Medulla oblongata (tissue), 1 donor: Measurements from ENCODE around the gene TTLL10.

Experiments
- DNase-seq: peaks from one replicate; pipeline ENCODE4 v3.0.0-alpha.2; 2015; ENCODE audit errors: extremely low spot score

TTLL10 gene

DNA sequence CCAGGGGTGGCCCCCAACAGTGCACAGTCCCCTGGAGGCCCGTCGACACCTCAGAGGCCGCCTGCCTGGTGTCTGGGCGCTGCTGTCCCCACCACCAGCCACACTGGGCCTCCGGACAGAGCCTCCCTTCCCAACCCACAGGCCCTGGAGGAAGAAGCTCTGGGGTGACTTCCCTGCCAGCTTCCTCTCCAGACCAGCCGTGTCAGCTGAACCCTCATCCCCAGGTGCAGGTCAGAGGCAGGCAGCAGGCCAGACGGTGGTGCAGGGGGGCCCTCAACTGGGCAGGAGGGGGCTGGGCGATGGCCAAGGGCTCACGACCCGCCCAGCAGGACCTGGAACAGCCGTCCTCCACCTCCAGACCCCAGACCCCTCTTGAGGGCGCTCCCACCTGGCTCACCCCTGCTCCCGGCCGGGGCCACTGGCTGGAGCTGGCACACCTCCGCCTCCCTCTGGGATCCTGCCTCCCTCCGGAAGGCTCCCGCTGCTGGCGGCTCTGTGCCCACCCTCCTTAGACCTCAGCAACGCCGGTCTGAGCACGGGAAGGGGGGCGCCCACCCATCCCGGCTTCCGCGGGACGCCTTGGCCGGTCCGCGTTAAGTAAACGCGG is 32.2 kb downstream of the TTLL10 start:
- DNase-seq, result no peak

DNA sequence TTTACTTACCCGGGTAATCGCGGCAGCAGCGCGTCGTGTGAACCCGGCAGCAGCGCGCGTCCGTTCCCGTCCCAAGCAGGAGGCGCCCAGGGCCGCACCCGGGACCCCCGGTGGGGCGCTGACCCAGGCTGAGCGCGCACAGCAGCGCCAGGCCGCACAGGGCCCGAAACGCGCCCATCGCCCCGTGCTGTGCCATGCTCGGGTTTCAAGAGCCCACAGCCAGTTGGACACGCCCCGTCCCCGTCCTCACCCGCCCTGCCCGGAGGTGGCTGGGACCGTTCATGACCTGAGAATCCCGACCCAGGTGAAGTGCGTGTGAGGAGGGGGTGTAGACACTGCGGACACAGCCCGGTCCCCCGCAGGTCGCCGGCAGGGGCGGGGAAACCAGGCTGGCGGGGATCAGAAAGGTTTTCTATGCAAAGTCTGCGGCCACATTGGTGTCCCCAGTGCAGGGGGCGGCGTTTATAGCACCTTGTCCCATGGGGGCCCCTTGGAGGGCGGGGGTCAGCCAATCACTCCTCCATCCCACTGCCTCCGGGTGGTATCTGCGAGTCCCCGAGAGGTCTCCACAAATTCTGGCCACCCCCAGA is 32.8 kb downstream of the TTLL10 start, which contains the start of gene TNFRSF18:
Gene TNFRSF18, minus strand, starts transcription at position 217 of the 590 bp plus-strand sequence. Its CDS starts 21 bp downstream, at position 196.
- no peak for DNase-seq

DNA sequence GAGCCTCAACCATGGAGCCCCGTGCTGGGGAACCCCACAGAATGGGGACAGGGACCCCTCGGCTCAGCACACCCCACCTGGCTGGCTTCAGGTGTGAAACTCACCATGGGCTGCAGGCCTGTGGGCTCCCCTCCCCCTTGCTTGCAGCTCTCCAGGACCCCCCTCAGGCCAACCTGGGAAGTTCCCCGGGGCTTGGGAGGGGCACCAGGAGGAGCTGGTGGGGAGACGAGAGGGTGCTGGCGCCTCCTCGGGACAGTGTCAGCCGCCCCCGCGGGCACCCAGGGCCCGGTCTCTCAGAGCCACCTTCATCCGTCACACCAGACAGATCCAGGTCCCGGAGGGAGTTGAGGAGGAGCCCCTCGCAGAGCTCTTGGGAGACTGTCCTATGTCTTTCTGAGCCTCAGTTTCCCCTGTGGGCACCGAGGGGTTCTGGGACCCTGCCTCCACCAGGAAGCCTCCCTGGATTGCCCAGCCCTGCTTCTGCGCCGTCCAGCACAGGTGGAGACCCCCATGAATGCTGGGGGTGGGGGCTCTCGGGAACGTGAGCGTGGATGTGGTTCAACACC is 33.4 kb downstream of the TTLL10 start:
- no peak for DNase-seq

DNA sequence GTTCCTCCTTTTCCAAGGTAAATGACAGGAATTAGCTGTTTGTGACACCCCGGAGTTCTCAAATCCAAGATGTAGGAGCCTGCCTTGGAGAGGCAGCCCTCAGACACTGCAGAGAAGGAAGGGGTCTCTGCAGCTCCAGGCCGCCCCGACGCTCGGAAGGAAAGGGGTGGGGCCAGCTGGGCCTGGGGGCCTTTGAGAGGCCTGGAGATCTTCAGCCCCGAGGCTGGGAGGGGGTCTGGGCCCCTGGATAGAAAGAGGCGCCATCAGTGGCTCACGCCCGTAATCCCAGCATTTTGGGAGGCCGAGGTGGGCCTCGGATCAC is 33.9 kb downstream of the TTLL10 start:
- no peak for DNase-seq

DNA sequence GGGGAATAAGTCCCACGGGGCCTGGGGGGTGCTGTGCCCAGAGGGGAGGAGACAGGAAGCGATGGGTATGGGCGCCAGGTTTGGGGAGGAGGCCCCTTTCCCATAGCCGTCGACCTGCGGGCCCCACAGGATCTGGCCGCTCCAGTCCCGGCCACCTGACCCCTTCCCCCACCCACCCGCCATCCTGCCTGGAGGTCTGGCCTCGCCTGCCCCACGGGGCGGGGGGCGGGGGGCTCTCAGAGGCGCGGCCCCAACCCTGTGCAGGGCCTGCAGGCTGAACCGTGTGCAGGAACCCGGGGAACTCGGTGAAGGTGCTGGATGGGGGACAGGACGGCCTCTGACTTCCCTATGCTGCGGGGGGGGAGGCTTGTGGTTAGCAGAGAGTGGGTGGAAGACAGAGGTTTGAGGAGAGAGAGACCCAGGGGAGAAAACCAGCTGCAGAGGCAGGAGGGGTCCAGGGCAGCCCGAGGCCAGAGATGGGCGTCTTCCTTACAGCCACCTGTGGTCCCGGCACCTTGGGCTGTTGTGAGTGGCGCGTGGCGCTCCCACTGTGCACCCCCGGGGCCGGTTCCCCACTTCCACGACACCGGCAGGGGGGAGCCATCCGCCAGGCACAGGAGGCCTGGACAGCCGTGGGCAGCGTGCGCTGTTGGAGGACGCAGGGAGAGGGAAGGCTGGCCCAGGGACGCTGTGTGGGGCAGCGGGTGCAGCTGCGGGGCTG is 35.2 kb downstream of the TTLL10 start:
- DNase-seq, result no peak

DNA sequence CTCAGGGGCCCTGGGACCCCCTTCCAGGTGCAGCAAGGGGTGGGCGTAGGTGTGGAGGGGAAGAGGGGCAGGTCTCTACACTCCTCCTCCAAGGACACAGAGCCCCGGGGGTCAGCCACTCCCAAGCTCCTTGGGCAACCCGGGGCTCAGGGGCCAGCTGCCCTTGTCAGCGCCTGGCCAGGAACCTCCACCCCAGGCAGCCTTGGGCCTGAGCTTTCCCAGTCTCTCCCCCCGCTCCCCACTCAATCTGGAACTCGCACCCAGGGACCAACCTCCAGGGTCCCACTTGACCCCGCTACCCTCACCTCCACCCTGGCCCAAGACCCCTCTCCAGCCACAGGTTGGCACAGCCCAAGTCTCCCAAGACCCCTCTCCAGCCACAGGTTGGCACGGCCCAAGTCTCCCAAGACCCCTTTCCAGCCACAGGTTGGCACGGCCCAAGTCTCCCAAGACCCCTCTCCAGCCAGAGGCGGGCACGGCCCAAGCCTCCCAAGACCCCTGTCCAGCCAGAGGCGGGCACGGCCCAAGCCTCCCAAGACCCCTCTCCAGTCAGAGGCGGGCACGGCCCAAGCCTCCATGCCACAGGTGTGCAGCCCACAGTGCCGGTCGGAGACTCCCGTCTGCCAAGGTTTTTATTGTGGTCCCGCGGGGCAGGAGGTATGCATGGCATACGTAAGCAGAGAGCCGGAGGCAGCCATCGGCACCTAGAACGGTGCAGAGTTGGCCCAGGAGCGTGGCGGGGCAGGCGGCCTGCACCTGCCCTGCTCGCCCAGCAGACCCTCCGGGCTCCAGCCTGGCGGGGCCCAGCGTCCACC is 37.3 kb downstream of the TTLL10 start:
- no peak for DNase-seq

DNA sequence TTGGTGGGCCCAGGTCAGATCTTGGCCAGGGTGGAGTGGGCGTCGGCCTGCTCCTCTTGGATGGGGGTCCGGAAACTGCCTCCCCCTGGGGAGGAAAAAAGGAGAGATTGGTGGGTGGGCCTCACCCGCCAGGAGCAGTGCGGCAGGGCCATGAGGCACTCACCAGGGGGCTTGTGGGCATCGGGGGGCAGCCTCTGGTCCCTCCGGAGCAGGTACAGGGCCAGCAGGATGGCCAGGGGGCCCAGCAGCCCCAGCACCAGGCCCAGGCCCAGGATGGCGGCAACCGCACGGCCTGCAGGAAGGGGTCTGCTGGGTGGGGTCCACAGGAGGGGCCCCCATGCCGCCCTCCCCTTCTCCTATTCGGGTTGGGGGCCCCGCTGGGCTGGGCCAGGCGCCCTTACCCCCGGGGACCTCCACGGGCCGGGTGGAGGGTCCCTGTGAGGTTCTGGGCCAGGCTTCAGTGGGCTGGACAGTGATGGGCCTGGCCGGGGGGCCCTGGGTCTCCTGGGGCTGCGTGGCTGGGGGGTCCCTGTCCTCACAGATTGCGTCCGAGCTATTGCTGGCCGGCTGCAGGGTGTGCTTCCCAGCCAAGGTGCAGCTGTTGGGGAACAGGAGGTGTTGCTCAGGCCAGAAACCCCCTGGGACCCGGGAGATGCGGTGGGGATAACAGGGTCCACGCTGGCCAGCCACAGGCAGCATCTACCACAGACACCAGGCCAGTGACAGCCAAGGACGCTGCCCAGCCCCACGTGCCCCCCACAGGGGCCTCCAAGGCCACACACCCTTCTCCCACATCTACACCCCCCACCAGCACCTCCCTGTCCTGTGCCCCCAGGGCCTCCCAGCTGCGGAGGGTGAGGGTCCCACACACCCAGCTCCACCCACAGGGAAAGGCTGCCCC is 38.1 kb downstream of the TTLL10 start:
- DNase-seq, result no peak

DNA sequence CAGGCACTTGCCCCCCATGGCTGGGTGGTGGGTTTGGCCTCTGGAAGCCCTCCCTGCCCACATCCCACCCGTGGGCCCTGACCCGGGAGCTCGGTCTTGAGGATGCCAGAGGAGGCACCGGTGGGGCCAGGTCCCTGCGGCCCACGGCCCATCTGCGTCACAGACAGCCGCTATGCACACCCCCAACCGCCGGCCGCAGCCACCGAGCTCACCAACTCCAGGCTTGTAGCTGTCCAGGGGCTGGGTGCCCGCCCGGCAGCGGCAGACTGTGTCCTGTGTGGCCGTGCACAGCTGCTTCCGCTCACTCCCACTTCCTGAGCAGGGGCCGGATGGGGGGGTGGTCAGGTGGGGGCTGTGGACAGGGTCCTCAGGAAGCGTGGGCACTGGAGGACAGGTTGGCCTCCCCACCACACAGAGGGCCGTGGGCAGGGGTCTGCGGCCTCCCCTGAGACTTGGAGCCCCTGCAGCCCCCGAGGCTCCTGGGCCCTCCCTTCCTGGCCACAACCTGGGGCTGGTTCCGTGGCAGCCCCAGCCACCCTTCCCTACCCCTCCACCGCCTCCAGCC is 39.2 kb downstream of the TTLL10 start:
- no peak for DNase-seq

DNA sequence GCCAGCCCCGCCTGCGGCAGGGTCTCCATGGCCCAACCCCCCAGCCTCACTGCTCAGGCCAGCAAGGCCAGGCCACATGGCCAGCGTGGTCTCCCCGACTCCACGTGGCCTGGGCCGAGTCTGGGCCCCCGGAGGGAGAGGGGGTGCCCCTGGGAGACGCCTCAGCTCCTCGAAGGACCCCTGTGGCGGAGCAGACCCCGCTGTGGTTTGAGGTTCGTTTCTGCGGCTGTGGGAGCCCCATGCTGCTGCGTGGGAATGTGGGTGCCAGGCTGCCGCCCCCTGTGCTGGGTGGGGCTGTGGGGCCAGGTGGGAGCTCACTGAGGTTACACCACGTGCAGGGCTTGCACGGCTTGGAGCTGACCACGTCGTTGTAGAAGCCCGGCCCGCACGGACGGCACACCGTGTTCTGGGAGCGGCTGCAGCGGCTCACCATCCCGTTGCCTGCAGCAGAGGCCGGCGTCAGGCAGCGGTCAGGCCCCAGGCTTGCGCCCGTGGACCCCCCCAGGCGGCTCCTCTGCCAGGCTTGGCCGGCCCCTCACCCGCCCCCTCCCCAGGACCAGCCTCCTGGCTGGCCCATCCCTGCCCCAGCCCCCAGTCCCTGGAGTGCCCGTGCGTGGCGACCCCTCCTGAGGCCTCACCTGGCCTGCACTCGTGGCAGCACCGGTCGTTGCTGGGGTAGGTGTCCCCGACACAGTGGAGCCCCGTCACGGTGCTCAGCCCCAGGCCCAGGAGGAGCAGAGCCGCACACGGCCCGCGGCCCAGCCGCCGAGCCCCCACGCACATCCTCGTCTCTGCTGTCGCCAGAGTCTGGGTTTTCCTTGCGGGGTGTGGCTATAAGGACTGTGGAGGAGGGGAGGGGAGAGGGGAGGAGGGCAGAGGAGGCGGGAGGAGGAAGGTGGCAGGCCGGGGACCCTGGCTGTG is 39.9 kb downstream of the TTLL10 start, which contains the start of gene TNFRSF4:
Gene TNFRSF4, minus strand, starts transcription at position 809 of the 921 bp plus-strand sequence. Its CDS starts 26 bp downstream, at position 783.
- DNase-seq, result no peak

DNA sequence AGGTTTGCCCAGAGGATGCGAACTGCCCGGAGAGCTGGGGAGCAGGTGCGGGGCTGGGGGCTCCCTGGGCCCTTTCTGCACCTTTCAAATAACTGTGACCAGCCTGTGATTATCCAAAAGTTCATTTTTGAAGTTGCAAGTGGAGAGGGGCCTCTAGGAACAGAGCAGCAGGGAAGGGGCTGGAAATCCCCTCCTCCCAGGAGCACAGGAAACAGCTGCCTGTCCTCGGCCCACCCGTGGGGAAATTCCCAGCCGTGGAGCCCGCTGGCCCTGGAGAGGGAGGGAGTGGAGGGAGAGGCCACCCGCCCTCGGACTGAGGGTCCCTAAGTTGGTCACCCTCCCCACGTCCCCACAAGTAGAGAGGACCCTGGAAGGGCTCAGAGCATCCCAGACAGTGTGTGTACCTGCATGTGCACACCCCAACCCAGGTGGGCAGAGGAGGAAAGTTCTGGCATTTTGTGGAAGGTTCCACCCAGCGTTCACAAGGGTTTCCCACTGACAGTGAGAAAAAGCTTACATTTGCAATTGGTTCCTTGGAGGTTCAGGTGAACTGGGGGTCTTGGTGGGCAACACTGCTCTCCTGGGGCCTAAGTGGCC is 41.5 kb downstream of the TTLL10 start:
- no peak for DNase-seq

DNA sequence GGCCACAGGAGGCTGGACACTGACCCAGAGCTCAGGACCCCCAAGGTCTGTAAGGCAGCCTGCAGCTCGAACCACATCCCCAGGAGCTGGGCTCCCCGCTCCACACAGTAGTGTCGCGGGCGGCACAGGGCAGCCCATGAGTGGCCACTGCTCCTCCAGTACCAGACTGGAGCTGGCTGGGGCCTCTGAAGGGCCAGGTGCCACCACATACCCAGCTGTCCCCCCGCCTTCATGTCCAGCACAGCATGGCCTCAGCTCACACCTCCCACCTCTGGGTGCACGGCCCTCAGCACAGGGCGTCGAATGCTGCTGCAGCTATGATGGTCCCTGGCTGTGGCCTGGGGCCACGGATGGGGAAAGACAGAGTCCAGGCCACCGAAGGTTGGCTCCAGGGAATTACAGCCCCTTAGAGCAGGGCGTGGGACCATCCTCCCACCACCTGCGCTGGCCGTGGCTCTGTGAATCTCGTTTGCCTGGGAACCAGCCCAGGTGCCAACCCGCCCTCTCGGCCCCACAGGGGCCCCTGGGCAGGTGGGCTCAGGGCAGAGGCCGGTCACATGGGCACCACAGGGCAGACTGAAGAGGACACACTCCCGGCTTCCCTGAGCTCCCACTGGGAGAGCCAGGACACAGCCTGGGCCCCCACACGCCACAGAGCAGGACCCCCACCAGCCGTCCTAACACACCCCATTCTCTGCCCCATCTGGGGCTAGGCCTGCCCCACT is 42.4 kb downstream of the TTLL10 start:
- DNase-seq, result no peak

DNA sequence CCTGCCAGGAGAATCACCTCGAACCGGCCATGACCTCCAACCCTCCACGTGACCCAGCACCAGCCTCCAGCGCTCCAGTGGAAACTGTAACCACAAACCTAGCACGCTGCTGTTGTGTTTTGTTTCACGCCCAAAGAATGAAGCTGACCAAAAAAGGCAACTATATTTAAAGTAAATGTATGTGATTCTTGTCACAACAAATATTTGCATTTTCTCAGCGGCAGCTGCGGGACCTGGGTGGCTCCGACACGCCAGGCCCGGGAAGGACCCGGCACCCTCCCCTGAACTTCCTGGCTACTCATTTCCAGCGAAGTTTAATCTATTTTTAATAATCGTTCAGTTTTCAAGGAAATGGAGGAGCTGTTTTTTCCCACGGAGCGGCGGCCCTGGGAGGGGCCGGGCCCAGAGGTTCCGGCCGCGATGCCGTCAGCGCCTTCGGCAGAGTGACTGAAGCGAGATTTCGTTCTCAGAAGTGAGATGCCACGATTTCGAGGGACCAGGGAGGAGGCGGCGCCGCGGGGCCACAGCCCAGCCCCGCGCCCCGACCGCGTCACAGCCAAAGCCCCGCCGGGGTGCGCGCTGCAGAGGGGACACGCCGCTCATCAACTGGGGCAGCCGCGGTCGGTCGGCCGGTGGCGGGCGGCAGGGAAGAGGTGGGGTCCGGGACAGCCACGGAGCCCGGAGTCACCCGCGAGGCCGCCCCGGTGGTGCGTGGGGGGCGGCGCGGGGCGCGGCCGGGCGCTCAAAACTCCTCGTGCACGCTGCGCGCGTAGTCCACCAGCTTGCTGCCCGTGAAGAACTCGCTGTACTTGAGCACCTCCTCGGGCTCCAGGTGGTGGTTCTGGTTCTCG is 43.3 kb downstream of the TTLL10 start:
- no peak for DNase-seq

DNA sequence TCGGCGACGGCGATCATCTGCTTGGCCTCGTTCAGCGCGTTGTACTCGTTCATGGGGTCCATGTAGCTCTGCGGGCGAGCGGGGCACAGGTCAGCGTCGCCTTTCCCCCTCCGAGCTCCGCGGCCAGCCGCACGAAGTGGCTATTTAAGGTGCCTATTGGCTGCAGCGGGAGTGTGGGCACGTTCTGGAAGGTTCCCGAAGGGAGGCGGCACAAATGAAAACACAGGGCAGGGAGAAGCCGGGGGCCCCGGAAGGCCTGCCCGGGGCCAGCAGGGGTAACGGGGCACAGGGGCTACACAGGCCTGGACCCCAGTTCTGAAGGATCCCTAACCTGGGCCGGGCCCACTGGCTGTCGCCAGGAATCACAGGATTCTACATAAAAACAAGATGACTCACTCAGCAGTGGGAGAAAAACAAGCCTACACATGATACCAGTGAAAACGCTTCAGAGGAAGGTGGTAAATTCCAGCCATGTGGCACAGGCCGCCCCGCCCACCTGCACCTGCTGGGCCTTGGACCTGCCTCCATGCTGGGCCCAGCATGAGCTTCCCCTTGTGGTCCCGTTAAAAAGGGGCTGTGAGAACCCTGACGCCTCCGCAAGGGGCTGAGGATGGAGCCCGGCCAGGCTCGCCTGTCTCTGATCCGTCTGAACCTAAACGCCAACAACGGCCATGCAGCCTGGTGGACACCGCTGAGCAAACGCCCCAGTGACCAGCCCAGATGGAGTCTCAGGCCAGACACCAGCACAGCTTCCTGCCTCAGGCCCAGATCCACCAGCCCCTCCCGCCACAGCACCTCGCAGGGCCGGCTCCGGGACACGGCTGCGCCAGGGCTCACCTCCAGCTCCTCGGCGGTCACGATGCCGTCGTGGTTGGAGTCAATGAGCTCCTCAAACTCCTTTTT is 44.2 kb downstream of the TTLL10 start:
- DNase-seq, result no peak

DNA sequence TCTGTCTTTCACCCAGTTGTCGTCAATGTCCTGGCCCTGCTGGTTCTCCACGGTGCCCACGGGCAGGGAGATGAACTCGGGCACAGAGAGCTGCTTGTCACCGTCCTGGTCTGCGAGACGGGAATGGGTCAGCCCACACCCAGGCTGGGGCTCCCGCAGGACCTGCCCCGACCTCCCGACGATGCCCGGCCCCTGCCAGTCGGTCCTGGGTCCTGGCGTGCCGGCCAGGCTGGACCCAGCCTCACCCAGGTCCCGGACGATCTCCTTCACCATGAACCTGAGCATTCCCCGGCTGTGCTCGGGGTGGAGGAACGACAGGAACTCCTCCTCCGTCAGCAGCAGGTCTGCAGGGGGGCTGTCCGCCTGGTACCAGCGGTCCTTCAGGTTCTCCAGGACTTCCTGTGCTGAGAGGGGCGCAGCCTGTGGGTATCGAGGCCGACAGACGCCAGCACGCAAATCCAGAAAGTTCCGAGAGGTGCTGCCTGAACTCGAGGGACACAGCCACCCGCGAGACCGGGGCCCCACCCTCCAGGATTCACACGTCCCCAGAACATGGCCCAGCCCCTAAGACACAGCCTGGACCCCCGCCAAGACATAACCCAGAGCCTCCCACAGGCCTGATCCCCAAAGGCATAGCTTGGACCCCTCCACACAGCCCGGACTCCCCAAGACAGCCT is 45.0 kb downstream of the TTLL10 start:
- no peak for DNase-seq

DNA sequence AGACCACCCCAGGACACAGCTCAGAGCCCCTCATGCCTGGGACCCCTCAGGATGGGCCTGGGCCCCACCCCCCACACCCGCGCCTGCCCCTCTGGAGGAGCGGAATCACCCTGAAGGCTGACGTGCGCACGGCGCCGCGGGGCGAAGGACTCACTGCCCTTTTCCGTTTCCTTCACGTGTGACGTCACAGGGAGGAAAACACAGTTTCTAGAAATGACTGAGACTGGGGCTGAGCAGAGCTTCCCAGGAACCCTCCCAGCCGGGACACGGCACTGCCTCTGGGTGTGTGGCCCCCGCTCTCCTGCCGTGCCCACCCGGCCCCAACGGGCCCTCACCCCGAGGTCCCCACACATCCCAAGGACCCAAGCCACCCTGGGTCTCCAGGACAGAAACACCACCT is 45.7 kb downstream of the TTLL10 start:
- no peak for DNase-seq

DNA sequence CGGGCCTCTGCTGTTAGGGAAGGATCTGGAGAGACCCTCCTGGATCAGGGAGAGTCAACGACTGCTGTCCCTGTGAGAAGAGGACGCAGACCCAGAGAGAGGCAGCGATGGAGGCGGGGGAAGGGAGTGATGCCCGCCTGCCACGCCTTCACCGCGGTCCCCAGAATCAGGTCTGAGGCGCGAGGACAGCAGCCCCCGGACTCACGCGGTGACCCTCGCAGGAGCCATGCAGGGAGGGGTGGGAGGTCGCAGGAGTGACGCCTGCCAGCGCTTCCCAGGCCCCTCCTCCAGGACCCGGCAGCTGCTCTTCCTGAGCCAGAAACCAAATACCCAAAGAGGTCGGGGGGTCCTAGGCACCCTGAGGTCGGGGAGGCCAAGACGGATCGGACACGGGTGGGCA is 46.5 kb downstream of the TTLL10 start:
- no peak for DNase-seq
